ENCODE data around the gene LLGL1. TPM values are rescaled to one million over a fixed set of nuclear protein-coding genes. Genes with fewer than 3 reads are reported as not detected.
"Not testable (repeated sequence)": the region's sequence is repeated elsewhere in the genome, so short reads cannot be mapped to it uniquely, and the experiment has no call there.

The LLGL1 gene
- total RNA-seq, 1 donor from 2014 or later = 36.4 TPM

DNA sequence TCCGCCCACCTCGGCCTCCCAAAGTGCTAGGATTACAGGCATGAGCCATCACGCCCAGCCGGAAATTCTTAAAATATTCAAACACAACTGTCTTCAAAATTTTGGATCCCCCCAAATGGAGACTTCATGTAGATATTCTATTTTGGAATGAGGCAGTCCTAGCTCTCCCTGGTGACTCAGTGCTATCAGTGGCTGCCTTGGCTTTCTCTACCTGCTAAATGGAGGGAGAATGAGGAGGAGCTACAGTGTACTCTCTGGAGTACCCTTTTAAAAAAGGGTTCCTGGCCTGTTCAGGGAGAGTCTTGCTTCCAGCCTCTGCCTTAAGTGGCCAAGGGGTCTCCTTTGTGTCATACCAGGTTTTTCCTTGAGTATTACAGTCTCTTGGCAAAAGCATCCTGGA, 31.0 kb upstream of the LLGL1 start:
- DNase-seq (ENCODE audit: low read depth, low spot score) = no peak

DNA sequence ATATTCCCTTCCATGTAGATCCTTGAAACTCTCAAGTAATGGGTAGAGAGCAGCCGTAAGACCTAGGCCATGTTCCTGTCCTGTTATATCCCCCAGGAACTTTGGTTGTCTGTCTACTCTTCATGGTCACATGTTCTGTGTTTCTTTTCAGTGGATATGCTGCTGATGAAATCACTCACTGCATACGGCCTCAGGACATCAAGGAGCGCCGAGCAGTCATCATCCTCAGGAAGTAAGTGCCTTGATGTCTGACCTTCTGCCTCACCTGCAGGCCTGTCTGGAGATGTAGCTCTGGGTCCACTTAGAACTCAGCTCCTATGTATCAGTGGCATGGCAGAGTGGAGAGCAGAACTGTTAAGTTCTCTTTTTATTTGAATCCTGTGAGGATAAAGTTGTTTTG, 30.6 kb upstream of the LLGL1 start:
- no peak for DNase-seq (ENCODE audit: low read depth, low spot score)

DNA sequence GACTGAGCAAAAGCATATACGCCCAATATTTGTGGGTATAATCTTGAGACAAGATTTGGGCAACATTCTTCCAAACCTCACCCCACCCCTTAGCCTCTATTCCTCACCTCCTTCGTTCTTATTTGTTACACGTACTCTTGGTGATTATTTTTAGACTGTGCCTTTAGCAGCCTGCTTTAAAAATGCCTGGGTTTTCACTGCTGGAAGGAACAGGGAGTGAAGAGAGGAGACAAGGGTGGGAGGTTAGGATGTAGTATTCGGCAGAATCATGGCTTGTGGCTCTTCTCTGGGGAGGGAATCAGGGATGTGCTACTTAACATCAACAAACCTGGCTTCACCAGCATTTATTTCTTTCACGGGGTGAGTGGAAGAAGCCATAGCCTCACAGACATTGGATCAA, 30.2 kb upstream of the LLGL1 start:
- no peak for DNase-seq (ENCODE audit: low read depth, low spot score)

DNA sequence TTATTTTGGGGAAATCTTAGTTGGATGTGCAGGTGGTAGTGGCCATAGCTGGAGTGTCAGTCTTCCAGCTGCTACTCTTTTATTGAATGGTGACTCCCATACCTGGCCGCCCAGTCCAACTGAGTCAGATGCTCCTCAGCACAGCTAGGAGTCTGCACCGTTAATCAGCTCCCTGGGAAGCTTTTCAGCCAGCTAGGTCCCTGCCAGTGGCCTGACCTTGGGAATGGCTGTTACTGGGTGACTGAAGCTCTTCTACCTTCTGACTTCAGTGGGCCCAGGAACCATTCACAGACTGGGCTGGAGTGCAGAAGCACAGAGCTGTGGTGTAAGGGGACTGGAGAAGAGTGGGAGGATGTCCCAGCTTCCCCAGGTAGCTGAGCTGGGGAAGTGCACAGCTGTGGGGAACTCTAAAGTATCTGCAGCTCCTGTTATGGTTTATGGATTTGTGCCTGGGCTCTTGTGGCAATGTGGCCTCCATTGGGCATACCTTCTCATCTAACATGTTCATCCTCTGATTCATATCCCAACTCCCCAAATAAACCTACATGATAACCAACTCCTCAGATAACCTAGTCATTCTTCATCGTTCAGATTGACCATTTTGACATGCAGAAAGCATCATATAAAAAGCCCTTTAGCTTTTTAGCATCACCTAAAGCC, 27.8 kb upstream of the LLGL1 start:
- no peak for DNase-seq (ENCODE audit: low read depth, low spot score)

DNA sequence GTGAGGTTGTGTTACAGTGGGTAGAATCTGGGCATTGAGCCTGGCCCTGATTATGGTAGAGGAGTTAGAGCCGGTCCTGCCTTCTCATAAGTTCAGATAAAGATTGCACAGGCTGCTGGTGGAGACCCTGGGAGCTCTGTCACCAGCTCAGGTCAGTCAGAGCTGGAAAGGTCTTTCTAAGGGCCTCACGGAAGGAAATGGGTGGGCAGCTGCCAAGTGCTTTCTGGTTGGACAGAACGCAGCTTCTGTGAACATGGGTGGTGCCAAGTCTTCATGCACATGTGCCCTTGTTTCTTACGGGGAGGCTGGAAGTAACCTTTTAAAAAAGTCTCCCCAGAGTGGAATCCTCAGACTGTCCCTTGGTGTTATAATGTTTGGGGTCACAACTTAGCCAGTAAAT, 26.9 kb upstream of the LLGL1 start:
- no peak for DNase-seq (ENCODE audit: low read depth, low spot score)

DNA sequence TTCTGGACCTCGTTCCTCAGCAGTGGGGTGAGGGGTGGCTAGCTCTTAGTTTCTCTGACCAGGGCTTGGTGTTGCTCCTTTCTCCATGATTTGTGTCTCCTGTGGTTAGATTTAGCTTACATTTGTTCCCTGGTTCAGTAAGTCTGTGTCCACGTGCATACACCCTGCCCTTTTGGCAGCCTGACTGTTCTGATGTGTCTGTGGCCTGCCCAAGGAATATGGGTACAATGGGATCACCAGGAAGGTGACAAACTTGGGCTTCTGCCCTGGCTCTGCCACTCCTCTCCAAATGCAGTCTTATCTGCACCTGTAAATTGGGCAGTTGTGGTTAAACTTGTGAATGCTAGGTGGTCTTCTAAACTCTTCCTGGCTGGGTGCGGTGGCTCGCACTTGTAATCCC, 24.3 kb upstream of the LLGL1 start:
- DNase-seq (ENCODE audit: low read depth, low spot score) = no peak

DNA sequence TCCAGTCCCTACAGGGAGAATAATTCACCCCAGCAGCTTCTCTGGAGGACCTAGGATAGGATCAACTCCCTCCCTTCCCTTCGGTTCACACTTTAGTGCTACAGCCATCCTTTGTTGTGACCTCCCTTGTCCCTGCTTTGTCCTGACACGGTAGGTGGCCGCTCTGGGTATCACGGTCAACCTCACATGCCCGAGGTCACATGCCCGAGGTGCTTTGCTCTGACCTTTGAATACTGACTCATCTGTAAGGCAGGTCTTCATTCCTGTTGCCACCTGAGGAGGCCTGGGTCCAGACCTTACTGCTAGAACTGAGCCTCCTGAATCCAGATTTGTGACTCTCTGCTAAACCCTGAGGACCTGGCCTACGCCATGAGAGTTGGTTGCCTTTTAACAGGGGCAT, 22.1 kb upstream of the LLGL1 start:
- DNase-seq (ENCODE audit: low read depth, low spot score) = no peak

DNA sequence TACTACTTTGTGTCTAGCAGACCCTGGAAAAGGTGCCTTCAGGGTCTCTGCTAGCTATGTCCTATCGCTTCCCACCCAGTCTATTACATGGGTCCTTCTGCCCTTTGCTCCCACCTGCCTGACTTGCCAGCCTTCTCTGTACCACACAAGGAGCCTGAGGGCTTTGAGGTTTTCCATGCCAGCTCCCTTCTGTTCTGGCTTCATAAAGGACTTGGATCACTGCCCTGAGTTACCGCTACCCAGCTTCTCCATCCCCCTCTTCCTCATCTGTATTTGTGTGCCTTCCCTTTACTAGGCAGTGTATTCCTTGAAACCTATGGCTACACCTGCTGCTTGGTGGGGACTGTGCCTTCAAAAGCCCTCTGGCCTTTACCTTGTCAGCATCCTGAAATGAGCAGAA, 19.6 kb upstream of the LLGL1 start:
- DNase-seq (ENCODE audit: low read depth, low spot score) = no peak

DNA sequence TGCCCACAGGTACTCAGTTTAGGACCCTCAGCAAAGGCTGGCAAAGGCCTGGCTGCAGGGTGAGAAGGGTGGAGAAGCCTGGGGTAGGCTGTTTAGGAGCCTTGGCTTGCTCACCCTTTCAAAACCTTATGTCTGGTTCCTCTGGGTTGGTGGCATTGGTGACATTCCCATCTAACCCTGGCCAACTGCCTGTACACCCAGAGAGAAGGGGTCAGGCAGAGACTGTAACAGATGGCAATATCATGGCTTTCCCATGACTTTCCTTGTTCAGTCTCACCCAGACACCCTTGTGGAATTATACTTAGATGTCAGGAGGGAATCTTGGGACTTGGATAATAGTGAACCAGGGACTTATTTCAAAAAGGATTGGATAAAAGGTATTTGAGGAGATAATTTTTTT, 18.5 kb upstream of the LLGL1 start:
- DNase-seq (ENCODE audit: low read depth, low spot score) = no peak

DNA sequence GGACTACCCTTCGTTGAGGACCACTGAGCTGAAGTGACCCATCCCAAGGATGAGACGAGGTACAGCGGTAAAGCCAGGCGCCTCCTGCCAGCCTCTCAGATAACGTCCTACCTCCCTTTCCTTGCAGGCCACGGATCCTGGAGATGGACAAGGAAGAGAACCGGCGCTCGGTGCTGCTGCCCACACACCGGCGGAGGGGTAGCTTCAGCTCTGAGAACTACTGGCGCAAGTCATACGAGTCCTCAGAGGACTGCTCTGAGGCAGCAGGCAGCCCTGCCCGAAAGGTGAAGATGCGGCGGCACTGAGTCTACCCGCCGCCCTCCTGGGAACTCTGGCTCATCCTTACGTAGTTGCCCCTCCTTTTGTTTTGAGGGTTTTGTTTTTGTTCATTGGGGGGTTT, 17.3 kb upstream of the LLGL1 start:
- no peak for DNase-seq (ENCODE audit: low read depth, low spot score)

DNA sequence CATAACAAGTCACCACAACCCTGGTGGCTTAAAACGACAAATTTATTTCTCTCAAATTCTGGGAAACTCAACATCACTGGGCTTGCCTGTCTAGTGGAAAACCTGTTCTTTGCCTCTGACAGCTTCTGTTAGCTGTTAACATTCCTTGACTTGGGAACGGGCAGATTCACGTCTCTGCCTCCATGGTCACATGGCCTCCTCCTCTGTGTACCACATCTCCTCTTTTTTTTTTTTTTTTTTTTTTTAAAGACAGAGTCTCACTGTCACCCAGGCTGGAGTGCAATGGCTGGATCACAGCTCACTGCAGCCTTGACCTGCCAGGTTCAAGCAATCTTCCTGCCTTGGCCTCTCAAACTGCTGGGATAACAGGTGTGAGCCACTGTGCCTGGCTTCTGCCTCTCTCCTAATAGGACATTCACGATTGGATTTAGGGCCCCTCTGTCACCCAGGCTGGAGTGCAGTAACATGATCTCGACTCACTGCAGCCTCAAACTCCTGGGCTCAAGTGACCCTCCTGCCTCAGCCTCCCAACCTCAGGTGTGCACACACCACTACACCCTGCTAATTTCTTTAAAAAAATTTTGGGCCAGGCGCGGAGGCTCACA, 11.7 kb upstream of the LLGL1 start:
- DNase-seq (ENCODE audit: low read depth, low spot score) = no peak

DNA sequence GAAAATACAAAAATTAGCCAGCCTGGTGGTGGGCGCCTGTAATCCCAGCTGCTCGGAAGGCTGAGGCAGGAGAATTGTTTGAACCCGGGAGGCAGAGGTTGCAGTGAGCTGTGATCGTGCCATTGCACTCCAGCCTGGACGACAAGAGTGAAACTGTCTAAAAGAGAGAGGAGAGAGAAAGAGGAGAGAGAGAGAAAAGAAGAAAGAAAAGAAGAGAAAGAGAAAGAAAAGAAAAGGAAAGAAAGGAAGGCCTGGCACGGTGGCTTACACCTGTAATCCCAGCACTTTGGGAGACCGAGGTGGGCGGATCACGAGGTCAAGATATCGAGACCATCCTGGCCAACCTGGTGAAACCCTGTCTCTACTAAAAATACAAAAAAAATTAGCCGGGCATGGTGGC, 8.5 kb upstream of the LLGL1 start:
- DNase-seq (ENCODE audit: low read depth, low spot score) = not testable (repeated sequence)

DNA sequence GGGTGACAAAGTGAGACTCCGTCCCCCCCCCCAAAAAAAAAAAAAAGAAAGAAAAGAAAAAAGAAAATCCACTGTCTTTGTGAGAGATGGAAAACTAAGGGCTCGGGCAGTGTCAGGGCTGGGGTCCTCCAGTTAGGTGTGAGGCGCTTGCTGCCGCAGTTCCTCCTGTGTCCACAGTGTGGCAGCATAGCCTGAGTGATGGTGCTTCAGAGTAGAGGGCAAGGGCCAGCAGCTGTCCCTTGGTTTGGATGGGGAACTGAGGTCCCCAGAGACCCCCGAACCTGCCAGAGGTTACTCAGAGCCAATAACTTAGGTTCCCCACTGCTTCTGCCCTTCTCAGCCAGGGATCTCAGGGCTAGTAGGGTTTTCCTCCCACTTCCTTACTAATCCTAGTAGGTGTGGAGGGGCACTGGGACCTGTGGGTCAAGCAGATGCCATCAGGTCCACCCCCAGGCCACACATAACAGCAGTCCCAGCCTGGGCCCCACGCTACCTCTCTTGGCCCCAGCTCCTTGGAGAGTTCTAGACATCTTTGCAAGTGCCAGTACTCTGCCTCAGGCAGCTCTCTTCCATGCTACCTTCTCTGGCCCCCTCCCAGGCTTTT, 7.9 kb upstream of the LLGL1 start:
- no peak for DNase-seq (ENCODE audit: low read depth, low spot score)

DNA sequence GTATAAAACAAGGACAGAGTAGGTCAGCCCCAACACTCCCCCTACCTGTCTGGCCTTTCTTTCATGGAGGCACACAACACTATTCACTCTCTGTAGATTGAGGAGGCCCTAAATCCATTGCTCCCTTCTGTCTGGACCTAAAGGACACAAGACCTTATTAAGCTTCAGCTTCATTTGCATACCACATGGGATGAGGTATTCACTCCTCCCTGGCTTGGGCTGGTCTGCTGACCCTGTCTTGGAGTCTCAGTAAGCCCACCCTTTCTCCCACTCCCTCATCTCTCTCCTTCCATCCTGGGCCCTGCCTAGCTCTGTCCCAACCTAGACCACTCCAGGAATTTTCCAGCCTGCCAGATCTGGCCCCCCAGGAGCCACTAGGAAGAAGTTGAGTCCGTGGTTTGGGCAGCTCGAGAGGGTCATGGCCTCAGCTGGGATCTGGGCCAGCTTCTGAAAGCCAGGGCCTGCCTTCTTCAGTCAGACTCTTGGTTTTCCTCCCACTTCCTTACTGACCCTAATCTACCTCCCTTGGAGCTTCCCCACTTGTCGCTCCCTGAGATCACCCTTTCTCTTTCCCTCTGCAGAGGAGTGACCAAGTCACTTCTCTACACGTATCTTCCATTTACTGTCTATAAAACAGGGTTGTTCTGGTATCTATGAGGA, 6.5 kb upstream of the LLGL1 start:
- DNase-seq (ENCODE audit: low read depth, low spot score) = no peak

DNA sequence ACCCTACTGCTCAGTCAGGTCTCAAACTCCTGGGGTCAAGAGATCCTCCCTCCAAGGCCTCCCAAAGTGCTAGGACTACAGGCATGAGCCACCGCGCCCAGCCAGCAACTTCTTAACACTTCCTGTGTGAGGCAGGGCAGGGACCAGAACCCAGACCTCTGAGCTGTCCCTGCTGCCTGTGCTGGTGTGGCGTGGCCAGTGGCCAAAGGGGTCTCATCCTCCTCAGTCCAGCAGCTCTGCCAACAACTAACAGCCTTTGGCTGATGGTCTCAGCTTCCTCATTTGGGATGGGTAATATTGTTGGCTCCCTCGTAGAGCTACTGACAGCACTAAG, 1.4 kb upstream of the LLGL1 start:
- no peak for DNase-seq (ENCODE audit: low read depth, low spot score)

DNA sequence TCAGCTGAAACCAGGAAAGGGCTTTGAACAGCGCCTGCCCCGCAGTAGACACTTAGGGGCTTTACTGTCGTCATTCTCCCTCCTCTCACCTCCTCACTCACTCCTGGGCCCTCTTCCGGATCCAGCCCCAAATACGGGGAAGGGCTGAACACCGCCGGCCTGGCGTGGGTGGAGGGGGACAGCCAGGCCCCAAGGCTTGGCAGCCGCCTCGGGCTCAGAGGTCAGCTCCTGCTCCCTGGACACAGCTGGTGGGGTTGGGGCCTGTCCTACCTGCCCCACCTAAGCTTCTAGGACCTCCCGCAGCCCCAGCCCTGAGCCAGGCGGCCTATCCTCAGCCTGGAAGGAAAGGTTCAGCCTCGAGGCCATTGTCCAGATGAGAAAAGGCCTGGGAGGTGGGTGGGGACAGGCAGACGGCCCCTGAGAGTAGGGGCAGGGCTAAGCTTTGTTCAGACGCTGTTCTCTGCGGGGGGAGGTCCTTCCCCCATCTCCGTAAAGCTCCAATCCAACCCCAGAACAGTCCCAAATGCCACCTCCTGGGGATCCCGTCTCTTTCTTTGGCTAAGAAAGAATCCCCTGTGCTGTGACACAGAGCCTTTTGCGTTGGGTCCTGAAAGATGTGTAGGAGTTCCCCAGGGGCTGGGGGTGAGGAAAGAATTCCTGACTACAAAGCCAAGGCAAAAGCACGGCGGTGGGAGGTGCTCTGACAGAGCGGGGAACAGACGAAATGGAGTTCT, 881 bp upstream of the LLGL1 start:
- DNase-seq (ENCODE audit: low read depth, low spot score) = no peak

DNA sequence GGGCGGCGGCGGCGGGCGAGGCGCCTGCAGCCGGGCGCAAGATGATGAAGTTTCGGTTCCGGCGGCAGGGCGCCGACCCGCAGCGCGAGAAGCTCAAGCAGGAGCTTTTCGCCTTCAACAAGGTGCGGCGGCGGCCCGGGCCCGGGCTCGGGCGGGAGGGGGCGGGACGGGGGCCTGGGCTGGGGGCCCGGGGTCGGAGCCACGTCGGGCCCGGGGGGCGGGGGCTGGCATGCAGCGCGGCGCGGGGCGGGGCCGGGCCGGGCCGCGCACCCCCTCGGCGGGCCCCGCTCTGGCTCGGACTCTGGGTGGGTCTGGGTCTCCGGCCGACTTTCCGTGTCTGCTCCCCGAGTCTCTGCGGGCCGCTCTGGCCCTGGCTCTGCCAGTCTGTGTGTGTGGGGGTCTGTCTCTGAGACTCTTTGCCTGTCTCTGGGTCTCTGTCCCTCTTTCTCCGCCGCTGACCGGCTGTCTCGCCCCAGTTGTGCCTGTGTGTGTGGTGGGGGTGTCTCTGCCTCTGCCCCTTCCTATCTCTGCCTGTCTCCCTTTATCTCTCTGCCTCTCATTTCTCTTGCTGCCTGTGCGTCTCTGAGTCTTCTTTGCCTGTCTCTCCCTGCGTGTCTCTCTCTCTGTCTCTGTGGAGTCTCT, 328 bp downstream of the LLGL1 start:
- DNase-seq (ENCODE audit: low read depth, low spot score) = no peak

DNA sequence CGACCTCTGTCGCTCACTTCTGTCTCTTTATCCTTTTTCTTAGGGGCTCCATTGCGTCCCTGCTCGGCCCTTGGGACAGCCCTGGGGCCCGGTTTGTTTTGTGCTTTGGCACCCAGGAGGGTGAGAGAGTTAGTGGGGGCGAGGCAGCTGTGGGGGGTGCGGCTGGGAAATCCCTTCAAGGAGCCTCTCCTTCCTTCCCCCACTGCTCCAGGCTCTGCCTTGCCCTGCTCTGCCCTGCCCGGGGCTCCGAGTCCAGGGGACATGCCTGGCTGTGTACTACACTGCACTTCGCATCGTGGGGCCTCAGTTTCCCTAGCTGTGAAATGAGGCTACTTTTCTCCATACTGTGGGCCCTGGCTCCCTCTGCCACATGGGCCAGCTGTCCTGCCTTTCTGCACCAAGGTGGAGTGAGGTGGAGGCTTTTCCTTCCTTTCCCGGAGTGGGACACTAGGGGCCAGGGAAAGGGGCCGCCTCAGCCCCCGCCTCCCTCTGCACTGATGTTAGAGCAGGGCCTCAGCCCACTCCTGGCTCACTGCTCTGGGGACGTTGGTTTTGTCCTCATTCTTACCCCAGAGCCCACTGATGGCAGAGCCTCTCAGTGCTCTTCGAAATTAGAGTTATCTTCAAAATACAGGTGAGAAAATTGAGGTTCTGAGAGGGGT, 980 bp downstream of the LLGL1 start:
- no peak for DNase-seq (ENCODE audit: low read depth, low spot score)

DNA sequence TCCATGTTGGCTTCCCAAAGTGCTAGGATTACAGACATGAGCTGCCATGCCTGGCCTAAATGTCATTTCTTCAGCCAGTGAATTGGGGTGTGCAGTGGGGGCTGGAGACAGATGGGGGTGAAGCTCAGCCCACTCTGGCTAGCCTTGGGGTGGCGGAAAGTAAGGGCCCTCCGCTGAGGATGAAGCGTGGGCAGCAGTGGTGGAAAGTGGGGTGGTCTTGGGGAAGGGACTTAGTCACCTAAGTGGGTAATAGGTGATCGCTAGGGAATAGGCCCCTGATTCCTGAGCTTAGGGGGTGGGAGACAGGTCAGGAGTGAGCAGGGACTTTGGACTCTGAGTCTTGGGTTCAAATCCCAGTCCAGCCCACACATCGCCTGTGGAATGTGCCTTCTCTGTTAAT, 2.2 kb downstream of the LLGL1 start:
- DNase-seq (ENCODE audit: low read depth, low spot score) = no peak

DNA sequence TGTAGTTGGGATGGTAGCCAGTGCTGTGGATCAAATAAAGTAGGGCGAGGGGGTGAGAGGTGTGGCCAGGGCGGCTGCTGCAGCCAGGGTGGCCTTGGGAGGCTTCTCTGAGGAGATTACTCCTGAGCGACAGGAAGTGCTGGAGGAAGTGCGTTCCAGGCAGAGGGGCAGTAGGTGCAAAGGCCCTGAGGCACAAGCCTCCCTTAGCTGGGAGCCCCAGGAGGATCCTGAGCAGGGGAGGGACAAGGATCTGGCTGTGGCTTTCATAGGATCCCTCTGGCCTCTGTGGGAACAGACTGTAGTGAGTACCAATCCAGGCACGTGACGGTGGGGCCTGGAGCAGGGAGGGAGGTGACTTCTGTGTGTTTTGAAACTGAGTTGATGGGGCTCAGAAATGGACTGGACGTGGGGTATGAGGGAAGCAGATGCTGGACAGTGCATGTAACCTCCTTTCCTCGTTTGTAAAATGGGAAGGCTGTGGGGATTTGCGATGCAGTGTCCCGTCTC, 2.8 kb downstream of the LLGL1 start:
- no peak for DNase-seq (ENCODE audit: low read depth, low spot score)

DNA sequence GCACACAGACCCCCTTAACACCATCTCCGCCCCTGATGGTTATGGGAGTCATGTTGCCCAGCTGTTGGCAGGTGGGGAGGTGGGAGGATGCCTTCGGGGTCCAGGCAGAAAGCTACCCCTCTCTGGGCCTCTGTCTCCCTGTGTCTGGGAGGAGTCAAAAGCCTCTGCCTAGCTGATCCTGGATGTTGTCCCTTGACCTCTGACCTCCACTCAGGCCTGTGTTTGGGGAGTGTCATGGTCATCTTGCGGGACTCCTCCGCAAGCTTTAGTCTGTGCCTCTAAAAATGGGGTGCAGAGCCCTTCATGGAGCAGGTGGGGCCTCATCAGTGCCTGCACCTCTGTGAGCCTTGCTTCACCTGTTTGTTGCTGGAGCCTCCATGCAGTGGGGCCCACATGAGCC, 3.8 kb downstream of the LLGL1 start:
- DNase-seq (ENCODE audit: low read depth, low spot score) = no peak

All from pulmonary artery endothelial cell (primary cell).